GM19468 (cell line): ENCODE results near the gene TMEM273.
"Not testable (repeated sequence)": the region's sequence is repeated elsewhere in the genome, so short reads cannot be mapped to it uniquely, and the experiment has no call there.

Source experiments
- ATAC-seq: cut with Tn5 transposase; IDR thresholded peaks from one replicate; pipeline ENCODE4 v1.9.1; 2021; ENCODE audit warnings: mild to moderate bottlenecking, moderate library complexity, moderate number of reproducible peaks; ENCODE audit not compliant: unreplicated experiment; ENCODE audit errors: extremely low read depth

Gene TMEM273

GRCh38 chr10:49207113-49207512 is 18.9 kb upstream of the TMEM273 start:
- ATAC-seq: peak; percentile 32

GRCh38 chr10:49205206-49205605 is 17.0 kb upstream of the TMEM273 start:
- ATAC-seq: no peak

GRCh38 chr10:49204119-49204518 is 15.9 kb upstream of the TMEM273 start:
- ATAC-seq: no peak

- ATAC-seq: no peak
Observed at GRCh38 chr10:49202266-49202665, 14.1 kb upstream of the TMEM273 start.

GRCh38 chr10:49200854-49201253 is 12.7 kb upstream of the TMEM273 start:
- ATAC-seq: no peak

- no peak for ATAC-seq
Observed at GRCh38 chr10:49197171-49197570, 9.0 kb upstream of the TMEM273 start.

GRCh38 chr10:49195864-49196263 is 7.7 kb upstream of the TMEM273 start:
- ATAC-seq: not testable (repeated sequence)

GRCh38 chr10:49194212-49194920 is 6.2 kb upstream of the TMEM273 start:
- no peak for ATAC-seq

GRCh38 chr10:49191349-49191748 is 3.2 kb upstream of the TMEM273 start:
- ATAC-seq: no peak

GRCh38 chr10:49189422-49189821 is 1.2 kb upstream of the TMEM273 start:
- no peak for ATAC-seq

GRCh38 chr10:49187044-49187484 is 1.1 kb downstream of the TMEM273 start:
- no peak for ATAC-seq

- no peak for ATAC-seq
Observed at GRCh38 chr10:49186613-49187012, 1.6 kb downstream of the TMEM273 start.

- ATAC-seq: no peak
Observed at GRCh38 chr10:49185213-49185612, 3.0 kb downstream of the TMEM273 start.

GRCh38 chr10:49184642-49185111 is 3.5 kb downstream of the TMEM273 start:
- ATAC-seq: no peak

GRCh38 chr10:49183596-49184542 is 4.3 kb downstream of the TMEM273 start:
- ATAC-seq: no peak

- no peak for ATAC-seq
Observed at GRCh38 chr10:49182776-49183175, 5.4 kb downstream of the TMEM273 start.

GRCh38 chr10:49180444-49180860 is 7.7 kb downstream of the TMEM273 start:
- no peak for ATAC-seq

- no peak for ATAC-seq
Observed at GRCh38 chr10:49179699-49180443, 8.3 kb downstream of the TMEM273 start.

- ATAC-seq: no peak
Observed at GRCh38 chr10:49178489-49179471, 9.4 kb downstream of the TMEM273 start.
